Panc1 (cell line): ENCODE measurements around the gene CLRN1.

Experiments
- POLR2AphosphoS5 ChIP-seq: IDR thresholded peaks from 2 replicates; pipeline ENCODE4 v1.6.1; 2012; ENCODE audit warnings: mild to moderate bottlenecking, low read depth, low read length, moderate library complexity
- TCF7L2 ChIP-seq: IDR thresholded peaks from 2 replicates; pipeline ENCODE4 v1.6.1; 2011; ENCODE audit warnings: mild to moderate bottlenecking, low read depth, low read length, inconsistent platforms
- TF ChIP-seq, protein P1 (sequence below): fragments of 450-650 bp; IDR thresholded peaks from 2 replicates; pipeline ENCODE4 v1.5.1; 2017; ENCODE audit warnings: mild to moderate bottlenecking
- TF ChIP-seq, protein P2 (sequence below), 2 experiments: IDR thresholded peaks; 2 replicates each; pipeline ENCODE4 v1.6.1; 2011 to 2012; ENCODE audit warnings: low read depth in 2 of 2, control low read depth in 1 of 2, low read length in 1 of 2, mild to moderate bottlenecking in 1 of 2, moderate library complexity in 1 of 2; ENCODE audit not compliant: insufficient read depth in 1 of 2

DNA sequence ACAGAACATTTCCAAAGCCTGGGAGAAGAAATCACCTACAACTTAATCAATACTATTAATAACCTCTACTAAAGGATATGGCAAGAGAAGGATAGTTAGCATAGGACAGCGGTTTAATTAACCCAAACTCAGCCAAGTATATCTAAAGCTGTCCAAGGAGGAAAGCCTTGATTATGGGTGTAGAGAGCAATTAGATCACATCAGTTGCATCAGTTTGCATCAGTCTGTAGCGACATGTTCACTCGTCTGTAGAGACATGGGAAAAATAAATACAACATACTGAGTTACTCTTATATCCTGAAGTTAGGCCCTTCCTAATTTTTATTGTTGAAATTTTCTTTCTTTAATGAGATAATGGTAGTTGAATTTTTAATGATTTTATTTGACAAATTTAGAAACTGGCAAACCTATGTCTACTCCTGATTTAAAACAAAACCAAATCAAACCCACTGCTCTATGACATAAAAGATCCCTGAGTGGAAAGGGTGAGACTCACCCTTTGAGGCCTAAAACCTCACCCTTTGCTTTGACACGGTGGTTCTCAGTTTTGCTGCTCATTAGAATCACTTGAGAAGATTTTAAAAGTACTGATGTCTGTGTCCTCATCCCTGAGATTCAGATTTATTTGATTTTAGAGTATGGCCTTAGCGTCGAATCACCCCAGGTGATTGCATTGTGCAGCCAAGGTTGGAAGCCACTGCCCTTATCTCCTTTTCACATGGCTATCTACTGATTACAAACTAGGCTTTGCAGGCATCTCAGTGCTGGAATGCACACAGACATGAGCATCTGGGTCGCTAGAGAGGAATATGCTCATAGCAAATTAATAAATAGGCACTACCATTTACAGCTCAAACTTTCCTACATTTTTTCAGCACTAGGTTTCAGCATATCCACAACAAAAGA, 2.8 kb upstream of the CLRN1 start:
- TF ChIP-seq, protein P1, sequence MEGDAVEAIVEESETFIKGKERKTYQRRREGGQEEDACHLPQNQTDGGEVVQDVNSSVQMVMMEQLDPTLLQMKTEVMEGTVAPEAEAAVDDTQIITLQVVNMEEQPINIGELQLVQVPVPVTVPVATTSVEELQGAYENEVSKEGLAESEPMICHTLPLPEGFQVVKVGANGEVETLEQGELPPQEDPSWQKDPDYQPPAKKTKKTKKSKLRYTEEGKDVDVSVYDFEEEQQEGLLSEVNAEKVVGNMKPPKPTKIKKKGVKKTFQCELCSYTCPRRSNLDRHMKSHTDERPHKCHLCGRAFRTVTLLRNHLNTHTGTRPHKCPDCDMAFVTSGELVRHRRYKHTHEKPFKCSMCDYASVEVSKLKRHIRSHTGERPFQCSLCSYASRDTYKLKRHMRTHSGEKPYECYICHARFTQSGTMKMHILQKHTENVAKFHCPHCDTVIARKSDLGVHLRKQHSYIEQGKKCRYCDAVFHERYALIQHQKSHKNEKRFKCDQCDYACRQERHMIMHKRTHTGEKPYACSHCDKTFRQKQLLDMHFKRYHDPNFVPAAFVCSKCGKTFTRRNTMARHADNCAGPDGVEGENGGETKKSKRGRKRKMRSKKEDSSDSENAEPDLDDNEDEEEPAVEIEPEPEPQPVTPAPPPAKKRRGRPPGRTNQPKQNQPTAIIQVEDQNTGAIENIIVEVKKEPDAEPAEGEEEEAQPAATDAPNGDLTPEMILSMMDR, result no peak
- TF ChIP-seq POLR2AphosphoS5 (no peak), TCF7L2 (no peak)
- TF ChIP-seq, protein P2, sequence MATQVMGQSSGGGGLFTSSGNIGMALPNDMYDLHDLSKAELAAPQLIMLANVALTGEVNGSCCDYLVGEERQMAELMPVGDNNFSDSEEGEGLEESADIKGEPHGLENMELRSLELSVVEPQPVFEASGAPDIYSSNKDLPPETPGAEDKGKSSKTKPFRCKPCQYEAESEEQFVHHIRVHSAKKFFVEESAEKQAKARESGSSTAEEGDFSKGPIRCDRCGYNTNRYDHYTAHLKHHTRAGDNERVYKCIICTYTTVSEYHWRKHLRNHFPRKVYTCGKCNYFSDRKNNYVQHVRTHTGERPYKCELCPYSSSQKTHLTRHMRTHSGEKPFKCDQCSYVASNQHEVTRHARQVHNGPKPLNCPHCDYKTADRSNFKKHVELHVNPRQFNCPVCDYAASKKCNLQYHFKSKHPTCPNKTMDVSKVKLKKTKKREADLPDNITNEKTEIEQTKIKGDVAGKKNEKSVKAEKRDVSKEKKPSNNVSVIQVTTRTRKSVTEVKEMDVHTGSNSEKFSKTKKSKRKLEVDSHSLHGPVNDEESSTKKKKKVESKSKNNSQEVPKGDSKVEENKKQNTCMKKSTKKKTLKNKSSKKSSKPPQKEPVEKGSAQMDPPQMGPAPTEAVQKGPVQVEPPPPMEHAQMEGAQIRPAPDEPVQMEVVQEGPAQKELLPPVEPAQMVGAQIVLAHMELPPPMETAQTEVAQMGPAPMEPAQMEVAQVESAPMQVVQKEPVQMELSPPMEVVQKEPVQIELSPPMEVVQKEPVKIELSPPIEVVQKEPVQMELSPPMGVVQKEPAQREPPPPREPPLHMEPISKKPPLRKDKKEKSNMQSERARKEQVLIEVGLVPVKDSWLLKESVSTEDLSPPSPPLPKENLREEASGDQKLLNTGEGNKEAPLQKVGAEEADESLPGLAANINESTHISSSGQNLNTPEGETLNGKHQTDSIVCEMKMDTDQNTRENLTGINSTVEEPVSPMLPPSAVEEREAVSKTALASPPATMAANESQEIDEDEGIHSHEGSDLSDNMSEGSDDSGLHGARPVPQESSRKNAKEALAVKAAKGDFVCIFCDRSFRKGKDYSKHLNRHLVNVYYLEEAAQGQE (IDR thresholded peaks at IDR 0.05; ENCODE audit: insufficient read depth in 1 of 2, low read depth in 2 of 2, low read length in 1 of 2), result no peak
